Bronchial epithelial cell (primary cell): ENCODE results near the gene QKI. TPM values are rescaled to one million over a fixed set of nuclear protein-coding genes. Genes with fewer than 3 reads are reported as not detected.

Source experiments
- DNase-seq: peaks from one replicate; pipeline ENCODE4 v3.0.0-alpha.2; 2010; ENCODE audit warnings: low read depth
- FAIRE-seq: peaks from 2 replicates; lab custom pipeline; 2011; peaks lifted over from hg19 to GRCh38; lab: Jason Lieb, UNC
- H3K27me3 ChIP-seq: 2 replicates; pipeline ENCODE4 v1.5.1; 2011; ENCODE audit warnings: low read length; ENCODE audit not compliant: control insufficient read depth, insufficient read depth
- H3K36me3 ChIP-seq: 2 replicates; pipeline ENCODE4 v1.5.1; 2011; ENCODE audit warnings: low read length; ENCODE audit not compliant: control insufficient read depth, insufficient read depth
- H3K4me3 ChIP-seq: 2 replicates; pipeline ENCODE4 v1.5.1; 2011; ENCODE audit warnings: mild to moderate bottlenecking, low read depth, low read length, control low read depth
- CTCF ChIP-seq: IDR thresholded peaks from 2 replicates; pipeline ENCODE4 v1.5.1; 2011; ENCODE audit warnings: mild to moderate bottlenecking, moderate library complexity, low read length, control low read depth, inconsistent platforms; ENCODE audit not compliant: insufficient read depth, severe bottlenecking
- total RNA-seq: library from RNA; depleted of rRNA; stranded (reverse); fragments of >200 nt; gene quantifications from 2 replicates; pipeline ENCODE4 v1.2.1, GENCODE V29; 2014

QKI gene
- total RNA-seq, 1 donor from 2014 or later, result 51.1 TPM

DNA sequence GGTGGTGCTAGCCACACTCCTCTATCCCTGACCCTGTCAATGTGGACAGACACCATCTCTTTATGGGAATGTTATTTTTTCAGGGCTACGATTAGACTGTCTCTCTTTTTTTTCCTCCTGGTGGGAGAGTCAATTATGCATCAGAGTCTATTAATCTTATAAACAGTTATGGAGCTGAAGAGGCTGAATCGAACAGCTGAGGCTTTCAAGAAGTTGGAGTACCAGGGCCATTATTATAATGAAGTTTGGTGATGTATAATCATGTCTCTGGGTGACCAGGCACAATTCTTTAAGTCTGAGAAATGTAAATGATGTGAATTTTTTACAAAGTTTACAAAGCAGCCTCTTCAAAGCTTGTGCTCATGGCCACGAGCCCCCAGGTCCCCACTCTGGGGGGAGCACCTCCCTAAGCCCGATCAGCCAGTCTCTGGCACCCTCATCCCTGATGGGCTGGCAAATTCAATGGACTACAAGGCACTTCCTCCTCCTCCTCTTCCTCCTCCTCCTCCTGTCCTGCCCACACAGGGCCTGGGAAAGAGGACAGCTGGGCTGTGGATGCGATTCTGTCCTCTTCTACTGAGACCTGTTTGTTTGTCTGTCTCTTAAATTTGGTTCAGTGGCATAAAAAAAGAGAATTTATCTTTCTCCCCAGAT is 43.9 kb upstream of the QKI start:
- no peak for TF ChIP-seq CTCF
- no peak overlapping the region for H3K4me3 ChIP-seq
- no peaks in the 10 kb centered on the region for H3K36me3 ChIP-seq
- H3K27me3 ChIP-seq, result no peaks in the 10 kb centered on the region
- FAIRE-seq, result no peak
- DNase-seq, result no peak

- no peaks in the 10 kb centered on the region for H3K27me3 ChIP-seq
- TF ChIP-seq CTCF, result no peak
- DNase-seq (no peak), FAIRE-seq (no peak)
- H3K4me3 ChIP-seq, result no peak overlapping the region
- no peaks in the 10 kb centered on the region for H3K36me3 ChIP-seq
These were observed 43.4 kb upstream of the QKI start for GRCh38 chr6:163371129-163371528.

DNA sequence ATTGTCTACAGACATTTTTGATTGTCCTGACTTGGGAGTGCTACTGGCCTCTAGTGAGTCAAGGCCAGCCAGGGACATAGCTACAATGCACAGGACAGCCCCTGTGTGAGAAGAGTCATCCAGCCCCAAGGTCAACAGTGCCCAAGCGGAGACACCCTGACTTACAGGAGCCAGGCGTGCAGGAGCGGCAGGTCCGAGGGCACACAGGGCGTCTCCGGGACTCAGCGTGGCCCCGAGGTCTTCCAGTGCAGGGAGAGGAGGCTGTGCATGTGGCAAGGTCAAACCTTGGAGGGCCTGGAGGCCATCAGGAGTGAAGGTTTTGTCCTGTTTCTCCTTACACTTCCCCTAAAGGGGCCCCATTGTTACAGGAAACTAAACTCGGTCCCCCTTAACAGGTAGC is 41.3 kb upstream of the QKI start:
- TF ChIP-seq CTCF, result no peak
- H3K27me3 ChIP-seq, result no peaks in the 10 kb centered on the region

GRCh38 chr6:163375361-163375760 is 39.2 kb upstream of the QKI start:
- no peak overlapping the region for H3K4me3 ChIP-seq
- FAIRE-seq (no peak), DNase-seq (no peak)
- TF ChIP-seq CTCF, result no peak
- H3K27me3 ChIP-seq, result no peaks in the 10 kb centered on the region
- no peaks in the 10 kb centered on the region for H3K36me3 ChIP-seq

More for the DNA sequence above, 41.3 kb upstream of the QKI start:
- FAIRE-seq (no peak), DNase-seq (no peak)
- no peaks in the 10 kb centered on the region for H3K36me3 ChIP-seq
- no peak overlapping the region for H3K4me3 ChIP-seq

- TF ChIP-seq CTCF, result no peak
- FAIRE-seq, result no peak
- Histone ChIP-seq H3K4me3 (no peak overlapping the region), H3K36me3 (no peaks in the 10 kb centered on the region), H3K27me3 (no peaks in the 10 kb centered on the region)
- no peak for DNase-seq
These were observed 38.3 kb upstream of the QKI start for GRCh38 chr6:163376187-163376586.

DNA sequence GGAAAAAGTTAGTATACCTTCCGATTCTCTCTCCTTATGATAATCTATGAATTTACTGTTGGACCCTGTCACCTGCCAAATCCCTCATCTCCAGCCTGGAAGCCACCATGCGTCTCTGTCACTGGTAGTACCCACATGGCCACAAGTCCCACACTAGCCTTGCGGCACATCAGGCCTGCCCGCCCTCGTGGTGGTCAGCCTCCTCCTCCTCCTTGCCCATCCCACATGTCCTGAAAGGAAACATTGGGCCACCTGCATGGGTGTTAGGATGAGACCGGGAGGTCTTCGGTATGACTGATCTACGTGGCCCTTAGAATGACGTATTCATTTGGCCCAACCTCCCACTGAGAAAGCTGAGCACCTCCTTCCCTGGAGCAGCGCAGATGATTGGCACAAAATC is 37.0 kb upstream of the QKI start:
- Histone ChIP-seq H3K36me3 (no peaks in the 10 kb centered on the region), H3K27me3 (no peaks in the 10 kb centered on the region), H3K4me3 (no peak overlapping the region)
- FAIRE-seq (no peak), DNase-seq (no peak)
- no peak for TF ChIP-seq CTCF
